Activated CD4-positive, CD25-positive, alpha-beta regulatory T cell treated with anti-CD3 and anti-CD28 coated beads, Interleukin-2, amount 50 U/mL, for 24 hours (primary cell): ENCODE data around the gene OR2B2.

Experiments
- ATAC-seq, 2 donors: fragments of 150-1000 bp; cut with Tn5 transposase; one replicate each; pipeline ENCODE4 v1.10.0; 2021; ENCODE audit warnings: mild to moderate bottlenecking in 1 of 2, moderate library complexity in 1 of 2

OR2B2 gene

DNA sequence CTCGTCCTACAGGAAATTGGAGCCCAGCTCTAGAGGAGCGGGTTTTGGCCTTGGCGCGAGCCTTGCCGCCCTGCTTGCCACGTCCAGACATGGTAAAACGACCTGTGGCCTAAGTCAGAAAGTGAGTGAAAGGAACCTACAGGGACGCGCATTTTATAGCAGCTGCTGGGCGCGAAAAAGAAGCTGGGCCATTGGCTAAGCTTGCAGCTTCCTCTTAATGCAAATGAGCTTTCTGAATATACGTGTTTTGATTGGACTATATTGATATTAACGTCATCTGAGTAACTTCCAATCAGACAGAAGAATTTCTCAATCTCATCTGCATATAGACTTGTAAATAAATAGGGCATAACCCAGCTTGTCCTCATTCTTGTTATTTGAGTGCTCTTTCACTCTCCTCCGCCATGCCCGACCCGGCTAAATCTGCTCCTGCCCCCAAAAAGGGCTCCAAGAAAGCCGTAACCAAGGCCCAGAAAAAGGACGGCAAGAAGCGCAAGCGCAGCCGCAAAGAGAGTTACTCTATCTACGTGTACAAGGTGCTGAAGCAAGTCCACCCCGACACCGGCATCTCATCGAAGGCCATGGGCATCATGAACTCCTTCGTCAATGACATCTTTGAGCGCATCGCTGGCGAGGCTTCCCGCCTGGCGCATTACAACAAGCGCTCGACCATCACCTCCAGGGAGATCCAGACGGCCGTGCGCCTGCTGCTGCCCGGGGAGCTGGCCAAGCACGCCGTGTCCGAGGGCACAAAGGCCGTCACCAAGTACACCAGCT, 18.9 kb downstream of the OR2B2 start:
- peak; percentile 75 to 77 for ATAC-seq

GRCh38 chr6:27892649-27893058, 19.5 kb downstream of the OR2B2 start:
- ATAC-seq, result peak in 1 of 2 donors; percentile 17

DNA sequence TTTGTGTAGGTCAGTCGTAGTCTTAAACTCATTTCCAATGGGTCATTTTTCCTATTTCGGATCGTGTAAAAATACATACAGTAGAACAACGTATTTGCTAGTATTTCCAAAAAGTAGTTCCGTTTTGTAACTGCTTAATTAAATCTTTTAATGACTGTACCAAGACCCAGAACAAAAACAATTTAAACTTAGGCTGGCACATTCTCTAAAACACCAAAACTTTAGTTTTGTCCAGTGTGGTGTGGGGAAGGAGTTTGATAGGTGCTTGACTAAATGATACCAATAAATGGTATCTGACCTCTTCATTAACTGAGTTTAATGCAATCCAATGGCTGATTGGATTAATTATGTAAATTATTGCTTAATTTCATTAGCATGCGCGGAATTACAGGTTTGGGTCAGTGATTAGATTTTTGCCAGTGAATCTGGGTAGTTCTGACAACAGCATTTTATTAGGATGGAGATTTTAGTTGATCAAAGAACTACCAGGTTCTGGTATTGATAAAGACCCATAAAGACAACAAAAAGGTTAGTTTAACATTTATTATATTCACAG, 20.8 kb downstream of the OR2B2 start:
- ATAC-seq, result no peak

DNA sequence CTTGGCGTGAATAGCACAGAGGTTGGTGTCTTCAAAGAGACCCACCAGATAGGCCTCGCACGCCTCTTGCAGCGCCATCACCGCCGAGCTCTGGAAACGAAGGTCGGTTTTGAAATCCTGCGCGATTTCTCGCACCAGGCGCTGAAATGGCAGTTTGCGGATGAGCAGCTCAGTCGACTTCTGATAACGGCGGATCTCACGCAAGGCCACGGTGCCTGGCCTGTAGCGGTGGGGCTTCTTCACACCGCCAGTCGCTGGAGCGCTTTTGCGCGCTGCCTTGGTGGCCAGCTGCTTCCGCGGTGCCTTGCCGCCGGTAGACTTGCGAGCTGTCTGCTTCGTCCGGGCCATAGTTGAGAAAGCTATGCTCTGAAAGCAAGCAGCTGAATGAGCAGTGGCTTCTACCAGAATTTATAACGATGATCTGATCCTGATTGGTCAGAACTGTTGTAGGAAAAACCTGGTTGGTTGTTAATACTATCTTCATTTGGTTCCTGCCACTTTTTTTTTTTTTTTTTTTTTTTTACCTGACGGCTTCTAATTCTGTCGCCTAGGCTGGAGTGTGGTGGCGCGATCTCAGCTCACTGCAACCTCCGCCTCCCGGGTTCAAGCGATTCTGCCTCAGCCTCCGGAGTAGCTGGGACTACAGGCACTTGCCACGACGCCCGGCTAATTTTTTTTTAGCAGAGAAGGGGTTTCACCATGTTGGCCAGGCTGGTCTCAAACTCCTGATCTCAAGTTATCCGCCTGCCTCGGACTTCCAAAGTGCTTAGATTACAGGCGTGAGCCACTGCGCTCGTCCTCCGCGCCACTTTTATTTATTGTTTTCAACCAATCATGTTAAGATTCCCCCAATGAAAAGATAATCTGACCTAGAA, 21.5 kb downstream of the OR2B2 start:
- ATAC-seq, result peak; percentile 51 to 61

- ATAC-seq, result no peak
Measured at GRCh38 chr6:27889628-27890444, 22.4 kb downstream of the OR2B2 start.

DNA sequence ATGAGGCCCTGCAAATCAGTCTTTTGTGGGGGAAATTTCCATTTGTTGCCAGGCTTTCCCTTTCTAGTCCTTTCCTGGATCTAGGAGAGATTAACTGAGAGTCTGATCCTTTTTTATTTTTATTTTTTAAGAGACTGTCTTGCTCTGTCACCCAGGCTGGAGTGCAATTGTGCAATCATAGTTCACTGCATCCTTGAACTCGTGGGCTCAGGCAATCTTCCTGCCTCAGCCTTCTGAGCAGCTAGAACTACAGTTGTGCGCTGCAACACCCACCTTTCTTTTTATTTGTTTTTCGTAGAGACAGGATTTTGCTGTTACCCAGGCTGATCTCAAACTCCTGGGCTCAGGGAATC, 22.9 kb downstream of the OR2B2 start:
- ATAC-seq, result no peak

- ATAC-seq, result no peak
Measured at GRCh38 chr6:27888566-27888965, 23.6 kb downstream of the OR2B2 start.

DNA sequence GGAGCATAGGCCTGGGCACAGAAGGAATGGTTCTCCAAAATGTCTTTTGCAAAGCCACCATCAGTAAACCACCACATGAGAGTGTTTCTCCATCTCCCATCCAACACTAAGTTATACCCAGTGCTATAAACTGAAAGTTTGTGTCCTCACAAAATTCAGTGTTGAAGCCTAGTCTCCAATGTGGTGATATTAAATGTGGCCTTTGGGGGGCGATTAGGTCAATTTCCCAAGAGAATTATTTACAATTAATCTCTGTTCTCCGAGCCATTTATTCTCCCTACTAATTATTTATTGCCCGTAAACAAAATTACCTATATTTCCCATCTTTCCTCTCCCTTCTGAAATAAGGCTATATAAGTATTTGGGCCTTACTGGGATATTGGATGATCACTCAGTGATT, 26.1 kb downstream of the OR2B2 start:
- no peak for ATAC-seq

DNA sequence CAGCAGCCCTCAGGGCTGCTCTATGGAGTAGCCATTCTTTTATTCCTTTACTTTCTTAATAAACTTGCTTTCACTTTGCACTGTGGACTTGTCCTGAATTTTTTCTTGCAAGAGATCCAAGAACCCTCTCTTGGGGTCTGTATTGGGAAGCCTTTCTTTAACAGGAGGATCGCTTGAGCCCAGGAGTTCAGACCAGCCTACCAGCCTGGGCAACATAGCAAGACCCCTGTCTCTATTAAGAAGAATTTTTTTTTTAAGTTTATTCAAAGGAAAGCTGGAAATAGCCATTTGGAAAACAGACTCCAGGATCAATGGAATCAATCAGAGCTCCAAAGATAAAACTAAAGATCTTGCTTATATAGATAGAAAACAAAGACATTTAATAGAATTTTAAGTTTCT, 29.1 kb downstream of the OR2B2 start:
- no peak for ATAC-seq

DNA sequence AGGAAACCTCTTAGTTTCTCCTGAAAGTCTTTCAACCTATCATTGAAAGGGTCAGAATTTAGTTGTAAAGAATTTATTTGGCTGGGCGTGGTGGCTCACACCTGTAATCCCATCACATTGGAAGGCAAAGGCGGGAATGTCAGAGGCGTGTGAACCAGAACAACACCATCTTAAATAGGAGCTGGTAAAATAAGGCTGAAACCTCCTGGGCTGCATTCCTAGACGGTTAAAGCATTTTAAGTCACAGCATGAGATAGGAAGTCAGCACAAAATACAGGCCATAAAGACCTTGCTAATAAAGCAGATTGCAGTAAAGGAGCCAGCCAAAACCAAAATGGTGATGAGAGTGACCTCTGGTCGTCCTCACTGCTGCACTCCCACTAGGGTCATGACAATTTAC, 29.6 kb downstream of the OR2B2 start:
- no peak for ATAC-seq

DNA sequence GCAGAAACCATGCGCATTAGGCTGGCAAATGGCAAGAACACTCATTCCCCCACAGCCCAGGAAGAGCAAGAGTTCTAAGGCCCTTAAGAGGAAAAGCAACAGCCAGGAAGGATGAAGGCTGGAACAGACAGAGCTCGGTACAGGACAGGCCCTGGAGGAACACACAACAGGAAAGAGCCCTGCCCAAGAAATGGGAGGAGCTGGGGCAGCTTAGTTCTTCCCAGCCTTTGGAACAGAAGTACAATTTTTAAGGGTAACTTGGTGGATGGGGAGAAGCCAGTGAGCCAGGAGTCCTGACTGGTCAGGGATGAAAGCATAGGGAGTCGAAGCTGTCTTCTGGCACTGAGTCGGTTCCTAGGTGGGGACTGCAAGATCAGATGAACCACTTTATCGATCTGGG, 32.4 kb downstream of the OR2B2 start:
- no peak for ATAC-seq

DNA sequence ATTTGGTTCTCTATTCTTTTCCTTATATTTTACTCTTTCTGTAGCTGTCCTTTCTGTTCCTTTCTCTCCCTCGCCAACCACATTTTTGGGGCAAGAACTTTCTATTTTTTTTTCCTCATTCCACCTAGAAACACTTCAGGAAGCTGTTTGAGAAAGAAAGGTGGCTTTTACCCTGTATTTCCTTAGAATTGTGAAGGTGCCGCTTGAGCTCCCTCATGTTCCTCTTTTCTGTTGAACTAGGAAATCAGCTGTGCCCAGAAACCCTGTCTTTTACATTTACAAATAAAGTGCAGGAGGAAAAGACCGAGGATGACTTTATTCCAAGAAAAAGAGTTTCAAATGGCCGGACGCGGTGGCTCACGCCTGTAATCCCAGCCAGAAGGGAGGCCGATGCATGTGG, 38.2 kb downstream of the OR2B2 start:
- no peak for ATAC-seq

- peak; percentile 36 to 38 for ATAC-seq
Measured at GRCh38 chr6:27873021-27873940, 38.9 kb downstream of the OR2B2 start.

DNA sequence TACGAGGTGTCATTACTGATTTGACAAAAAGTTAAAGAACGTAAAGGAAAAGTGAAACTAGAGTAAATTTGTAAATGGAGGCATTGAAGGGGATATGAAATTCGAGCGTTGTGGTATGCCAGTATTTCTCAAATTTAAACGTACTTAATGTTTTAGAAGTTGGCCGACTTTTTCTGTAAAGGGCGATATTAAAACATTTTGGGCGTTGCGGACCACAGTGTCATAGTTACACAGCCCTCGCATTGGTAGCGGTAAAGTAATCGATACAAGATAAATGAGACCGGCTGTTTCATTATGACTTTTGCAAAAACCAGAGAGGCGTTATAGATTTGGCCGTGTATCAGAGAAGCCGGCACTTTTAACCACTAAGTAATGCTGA, 39.6 kb downstream of the OR2B2 start:
- ATAC-seq, result peak; percentile 63 to 69

DNA sequence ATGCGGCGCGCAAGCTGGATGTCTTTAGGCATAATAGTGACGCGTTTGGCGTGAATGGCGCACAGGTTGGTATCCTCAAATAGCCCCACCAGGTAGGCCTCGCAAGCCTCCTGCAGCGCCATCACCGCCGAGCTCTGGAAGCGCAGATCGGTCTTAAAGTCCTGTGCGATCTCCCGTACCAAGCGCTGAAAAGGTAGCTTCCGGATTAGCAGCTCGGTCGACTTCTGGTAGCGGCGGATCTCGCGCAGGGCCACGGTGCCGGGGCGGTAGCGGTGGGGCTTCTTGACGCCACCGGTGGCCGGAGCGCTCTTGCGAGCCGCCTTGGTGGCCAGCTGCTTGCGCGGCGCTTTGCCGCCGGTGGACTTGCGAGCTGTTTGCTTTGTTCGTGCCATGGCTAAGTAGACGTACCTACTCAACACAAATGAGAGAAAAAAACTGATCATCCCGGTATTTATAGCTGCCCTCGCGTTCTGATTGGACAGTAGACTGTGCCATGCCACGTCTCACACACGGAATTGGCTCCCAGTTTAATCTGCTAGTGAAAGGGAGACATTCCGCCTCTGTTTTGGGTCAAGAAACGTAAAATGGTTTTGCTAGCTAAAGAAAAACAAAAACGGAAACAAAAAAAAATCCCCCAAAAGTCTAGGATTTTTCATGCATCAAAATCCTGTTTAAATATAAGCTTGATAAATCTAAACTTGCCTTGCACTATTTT, 40.1 kb downstream of the OR2B2 start:
- ATAC-seq, result peak; percentile 76

GRCh38 chr6:27870291-27870870, 41.8 kb downstream of the OR2B2 start:
- ATAC-seq, result no peak

DNA sequence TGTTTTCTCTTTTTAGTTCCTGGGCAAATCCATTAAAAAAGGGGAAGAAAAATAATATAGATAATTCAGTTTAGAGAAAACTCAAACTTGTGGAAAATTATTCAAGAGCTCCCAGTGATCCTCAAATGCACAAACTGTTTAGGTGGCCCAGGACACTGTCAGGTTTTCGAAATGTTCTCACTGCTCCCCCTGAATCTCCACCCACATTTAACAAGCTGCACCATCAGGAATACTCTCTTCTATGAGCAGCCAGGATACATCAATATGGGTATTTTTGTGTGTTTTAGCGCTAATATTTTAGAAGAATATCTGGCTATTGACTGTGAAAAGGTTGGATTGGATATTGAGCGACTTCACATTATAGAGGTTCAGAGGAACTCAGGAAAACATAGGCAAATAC, 43.9 kb downstream of the OR2B2 start:
- no peak for ATAC-seq

DNA sequence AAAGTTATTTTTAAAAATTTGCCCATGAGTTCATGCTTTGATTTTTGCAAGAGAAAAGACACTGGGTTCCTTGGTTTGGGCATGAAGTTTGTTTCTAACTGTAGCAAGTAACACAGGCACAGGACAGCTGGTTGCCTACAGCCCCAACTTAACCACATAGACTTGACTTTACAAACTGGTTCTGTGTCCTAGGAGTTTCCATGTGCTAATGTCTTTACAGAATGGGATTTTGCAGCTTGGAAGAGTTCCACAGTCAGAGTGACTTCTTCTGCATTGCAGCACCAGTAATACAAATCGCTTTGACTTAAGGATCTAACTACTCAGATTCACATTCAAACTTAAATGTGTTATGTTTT, 44.3 kb downstream of the OR2B2 start:
- no peak for ATAC-seq

- ATAC-seq, result peak; percentile 11 to 18
Measured at GRCh38 chr6:27867051-27867944, 44.9 kb downstream of the OR2B2 start.
